NCI-H1436 (cell line): ENCODE measurements around the gene IBA57.

Experiments
- DNase-seq: peaks from one replicate; lab custom pipeline; 2025; lab: John Stamatoyannopoulos, UW

IBA57 gene

DNA sequence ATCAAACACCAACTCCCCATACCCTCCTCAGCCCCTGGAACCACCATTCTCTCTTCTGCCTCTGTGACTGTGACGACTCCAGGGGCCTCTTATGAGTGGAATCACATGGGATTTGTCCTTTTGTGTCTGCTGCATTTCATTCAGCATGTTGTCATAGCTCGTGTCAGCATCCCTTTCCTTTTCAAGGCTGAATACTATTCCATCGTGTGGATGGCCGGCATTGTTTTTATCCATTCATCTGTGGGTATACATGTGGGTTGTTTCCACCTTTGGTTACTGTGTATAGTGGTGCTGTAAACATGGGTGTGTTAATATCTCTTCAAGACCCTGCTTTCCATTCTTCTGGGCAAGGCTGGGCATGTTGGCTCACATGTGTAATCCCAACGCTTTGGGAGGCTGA is 25.2 kb downstream of the IBA57 start:
- no peak for DNase-seq

DNA sequence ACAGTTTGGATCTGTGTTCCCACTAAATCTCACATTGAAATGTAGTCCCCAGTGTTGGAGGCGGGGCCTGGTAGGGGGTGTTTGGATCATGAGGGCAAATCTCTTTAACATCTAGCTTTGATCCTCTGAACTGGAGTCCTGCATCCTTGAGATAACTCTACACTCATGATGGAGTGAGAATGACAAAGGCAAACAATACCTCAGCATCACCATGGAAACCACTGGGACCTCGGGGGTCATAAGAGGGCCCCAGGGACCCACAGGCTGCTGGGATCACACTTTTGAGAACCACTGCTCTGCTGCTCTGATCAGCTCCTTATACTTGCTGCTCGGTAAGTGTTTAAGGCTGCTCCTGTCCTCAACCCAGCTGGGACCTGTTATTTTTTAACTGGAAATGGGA is 28.8 kb downstream of the IBA57 start:
- peak; percentile 4 for DNase-seq

DNA sequence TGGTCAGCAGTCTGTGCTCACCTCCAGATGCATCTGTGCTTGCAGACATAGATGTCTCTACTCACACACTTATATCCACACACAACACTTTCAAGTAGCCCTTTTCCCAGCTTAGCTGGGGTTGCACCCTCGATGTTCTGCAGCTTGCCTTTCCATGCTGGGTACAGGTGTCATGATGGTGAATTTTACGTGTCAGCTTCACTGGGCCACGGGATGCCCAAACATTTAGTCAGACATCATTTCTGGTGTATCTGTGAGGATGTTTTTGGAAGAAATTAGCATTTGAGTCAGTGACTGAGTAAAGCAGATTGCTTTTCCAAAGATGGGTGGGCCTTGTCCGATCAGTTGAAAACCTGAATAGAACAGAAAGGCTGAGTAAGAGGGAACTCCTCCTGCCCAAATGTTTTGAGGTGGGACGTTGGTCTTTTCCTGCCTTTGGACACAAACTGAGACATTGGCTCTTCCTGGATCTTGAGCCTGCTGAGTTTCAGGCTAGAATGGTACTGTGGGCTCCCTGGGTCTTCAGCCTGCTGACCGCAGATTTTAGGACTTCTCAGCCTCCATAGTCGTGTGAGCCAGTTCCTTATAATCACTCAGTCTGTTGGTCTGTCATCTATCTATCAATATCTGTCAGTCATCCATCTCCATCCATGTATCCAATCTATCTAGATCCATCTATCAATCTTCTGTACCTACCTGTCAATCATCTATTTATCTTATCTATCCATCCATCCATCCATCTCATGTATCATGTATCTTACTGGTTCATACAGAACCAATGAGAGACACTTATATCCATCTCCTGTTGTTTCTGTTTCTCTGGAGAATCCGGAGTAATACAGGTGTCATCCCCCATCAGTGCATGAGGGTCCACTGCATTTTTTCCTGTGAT is 29.6 kb downstream of the IBA57 start:
- no peak for DNase-seq

DNA sequence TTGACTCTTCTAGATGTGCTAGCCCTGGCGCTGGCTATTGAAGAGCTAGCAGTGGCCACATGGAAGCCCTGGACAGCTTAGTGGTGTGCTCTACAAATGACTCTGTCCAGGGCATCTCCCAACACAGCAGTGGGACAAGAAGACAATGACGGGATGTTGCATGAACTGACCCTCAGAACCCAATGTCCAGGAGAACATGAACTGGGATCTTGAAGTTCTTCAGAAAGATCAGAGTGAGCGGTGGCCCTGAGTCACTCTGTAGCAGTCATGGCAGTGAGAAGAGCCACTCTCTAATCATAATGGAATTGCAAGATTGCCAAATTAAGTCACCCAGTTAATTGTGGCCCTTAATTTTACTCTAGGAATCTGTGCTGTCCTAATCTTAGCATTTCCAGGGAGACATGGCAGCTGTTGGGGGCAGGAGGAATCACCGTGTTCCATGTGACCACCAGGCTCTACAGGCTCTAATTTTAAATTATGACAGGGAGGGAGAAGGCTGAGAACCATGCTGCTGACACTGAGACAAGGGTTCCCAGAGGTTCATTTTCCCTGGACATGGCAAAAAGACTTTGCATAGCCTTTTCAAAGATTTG is 32.0 kb downstream of the IBA57 start:
- DNase-seq, result no peak

DNA sequence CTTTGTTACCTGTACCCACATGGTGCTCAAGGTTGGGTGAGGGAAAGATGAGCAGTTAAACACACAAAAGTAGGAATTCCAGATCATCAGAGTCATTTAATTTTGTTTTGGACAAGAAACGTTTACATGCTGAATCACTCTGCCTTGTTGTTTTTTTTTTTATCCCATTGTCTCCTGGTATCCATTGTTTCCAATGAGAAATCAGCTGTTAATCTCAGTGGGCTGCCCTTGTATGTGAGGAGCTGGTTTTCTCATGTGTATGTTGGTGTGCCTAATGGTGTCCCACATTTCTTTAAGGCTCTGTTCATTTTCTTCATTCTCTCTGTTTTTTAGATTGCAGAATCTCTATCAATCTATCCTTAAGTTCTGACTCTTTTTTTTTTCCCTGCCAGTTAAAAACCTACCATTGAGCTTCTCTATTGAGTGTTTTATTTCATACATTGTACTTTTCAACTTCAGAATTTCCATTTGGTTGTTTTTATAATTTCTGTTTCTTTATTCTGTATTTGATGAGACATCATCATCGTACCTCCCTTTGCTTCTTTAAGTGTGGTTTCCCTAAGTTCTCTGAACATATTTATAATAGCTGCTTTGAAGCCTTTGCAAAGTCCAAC is 33.5 kb downstream of the IBA57 start:
- no peak for DNase-seq

DNA sequence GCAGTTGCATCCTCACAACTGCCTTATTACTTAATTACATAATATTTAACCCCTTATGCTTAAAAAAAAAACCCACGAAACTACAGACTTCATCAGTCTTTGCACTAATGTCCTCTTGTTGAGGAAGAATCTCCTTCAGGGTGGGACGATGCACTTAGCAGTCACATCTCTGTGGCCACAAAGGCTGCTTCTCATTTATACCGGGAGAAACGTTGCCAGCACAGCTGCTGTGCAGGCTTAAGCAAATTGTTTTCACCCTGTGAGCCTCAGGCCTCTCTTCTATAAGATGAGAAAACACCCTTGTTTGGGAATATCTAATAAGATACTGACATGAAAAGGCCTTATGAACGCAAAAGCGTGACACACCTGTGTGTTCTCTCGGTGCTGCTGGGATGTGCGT is 39.4 kb downstream of the IBA57 start:
- no peak for DNase-seq

DNA sequence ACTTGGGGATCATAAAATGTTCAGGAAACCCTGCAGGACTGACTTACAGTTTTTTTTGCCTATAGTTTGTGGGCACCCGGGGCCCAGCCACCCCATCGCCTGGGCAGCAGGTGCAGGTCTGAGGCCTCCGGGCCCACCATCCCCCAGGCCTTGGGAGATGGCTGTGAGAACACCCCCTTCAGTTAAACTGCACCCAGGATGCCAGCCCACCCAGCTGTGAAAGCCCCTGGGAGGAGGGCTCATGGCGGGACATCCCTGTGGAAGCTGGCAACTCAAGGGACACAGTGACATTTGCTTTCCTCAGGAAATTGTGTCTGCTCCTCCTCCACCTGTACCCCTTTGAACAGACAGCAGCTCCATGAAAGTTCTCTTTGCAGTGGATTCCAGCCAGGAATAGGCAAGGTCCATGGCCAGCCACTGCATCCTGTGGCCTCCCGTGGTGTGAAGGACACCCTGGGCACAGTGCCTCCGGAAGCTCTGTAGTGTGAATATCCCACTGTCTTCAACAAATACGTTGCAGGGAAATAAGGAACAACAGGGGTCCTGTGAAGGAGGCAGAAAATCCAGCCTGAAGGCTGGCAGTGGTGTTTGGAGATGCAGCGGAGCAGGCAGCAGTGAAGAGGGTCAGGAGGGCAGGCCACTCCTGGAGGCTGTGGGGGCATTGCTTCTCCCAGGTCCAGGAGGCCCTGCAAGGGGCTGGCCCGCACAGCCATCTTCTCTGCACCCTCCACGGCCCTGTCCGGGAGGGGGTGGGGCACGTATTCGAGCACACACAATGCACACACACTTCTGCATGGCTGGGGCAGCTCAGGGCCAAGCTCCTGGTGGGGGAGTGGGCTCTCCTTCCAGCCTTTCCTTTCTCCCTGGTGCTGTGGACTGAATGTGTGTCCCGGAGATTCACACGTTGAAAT is 40.2 kb downstream of the IBA57 start:
- no peak for DNase-seq

DNA sequence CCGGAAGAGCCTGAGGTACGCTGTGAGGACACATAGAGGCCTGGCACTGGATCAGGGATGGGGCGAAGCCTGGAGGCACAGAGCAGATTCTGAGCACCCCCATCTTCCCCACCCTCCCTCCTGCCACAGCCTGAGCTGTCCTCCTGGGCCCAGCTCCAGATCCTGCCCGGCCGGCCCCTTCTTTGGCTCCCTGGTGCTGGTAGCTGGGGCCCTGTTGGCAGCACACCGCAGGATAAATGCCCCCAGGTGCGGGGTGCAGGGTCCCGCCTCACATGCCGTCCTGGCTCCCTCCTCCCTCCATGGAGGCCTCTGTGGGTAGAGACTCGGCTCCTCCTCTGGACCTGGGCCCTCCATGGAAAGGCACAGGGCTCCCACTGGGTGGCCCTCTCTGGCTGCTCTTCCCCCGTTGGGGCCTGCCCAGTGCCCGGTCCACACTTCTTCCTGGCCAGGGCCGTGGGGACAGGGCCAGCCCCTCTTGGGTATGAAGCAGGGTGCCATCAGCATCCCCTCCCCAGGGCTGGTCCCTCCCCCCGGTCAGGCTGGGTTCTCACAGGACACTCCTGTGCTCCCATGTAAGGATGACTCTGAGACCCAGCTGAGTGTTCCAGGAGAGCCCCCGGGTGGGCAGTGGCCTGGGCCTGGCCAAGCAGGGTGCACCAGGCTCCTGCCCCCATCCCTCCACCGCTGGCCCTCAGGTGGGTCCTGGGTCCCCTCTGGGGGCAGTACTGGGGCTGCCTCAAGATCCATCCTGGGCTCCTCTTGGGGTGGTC is 41.2 kb downstream of the IBA57 start:
- DNase-seq, result no peak

DNA sequence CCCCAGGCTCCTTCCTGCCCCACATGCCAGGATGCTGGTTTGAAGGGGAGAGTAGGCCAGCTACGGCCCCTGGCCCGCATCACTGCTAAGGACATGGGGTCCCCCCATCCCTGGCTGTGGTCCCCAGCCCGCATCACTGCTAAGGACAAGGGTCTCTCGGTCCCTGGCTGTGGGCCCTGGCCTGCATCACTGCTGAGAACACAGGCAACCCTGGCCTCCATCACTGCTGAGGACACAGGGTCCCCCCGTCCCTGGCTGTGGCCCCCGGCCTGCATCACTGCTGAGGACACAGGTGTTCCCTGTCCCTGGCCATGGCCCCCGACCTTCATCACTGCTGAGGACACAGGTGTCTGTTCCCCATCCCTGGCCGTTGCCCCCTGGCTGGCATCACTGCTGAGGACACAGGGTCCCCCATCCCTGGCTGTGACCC is 41.8 kb downstream of the IBA57 start:
- no peak for DNase-seq

DNA sequence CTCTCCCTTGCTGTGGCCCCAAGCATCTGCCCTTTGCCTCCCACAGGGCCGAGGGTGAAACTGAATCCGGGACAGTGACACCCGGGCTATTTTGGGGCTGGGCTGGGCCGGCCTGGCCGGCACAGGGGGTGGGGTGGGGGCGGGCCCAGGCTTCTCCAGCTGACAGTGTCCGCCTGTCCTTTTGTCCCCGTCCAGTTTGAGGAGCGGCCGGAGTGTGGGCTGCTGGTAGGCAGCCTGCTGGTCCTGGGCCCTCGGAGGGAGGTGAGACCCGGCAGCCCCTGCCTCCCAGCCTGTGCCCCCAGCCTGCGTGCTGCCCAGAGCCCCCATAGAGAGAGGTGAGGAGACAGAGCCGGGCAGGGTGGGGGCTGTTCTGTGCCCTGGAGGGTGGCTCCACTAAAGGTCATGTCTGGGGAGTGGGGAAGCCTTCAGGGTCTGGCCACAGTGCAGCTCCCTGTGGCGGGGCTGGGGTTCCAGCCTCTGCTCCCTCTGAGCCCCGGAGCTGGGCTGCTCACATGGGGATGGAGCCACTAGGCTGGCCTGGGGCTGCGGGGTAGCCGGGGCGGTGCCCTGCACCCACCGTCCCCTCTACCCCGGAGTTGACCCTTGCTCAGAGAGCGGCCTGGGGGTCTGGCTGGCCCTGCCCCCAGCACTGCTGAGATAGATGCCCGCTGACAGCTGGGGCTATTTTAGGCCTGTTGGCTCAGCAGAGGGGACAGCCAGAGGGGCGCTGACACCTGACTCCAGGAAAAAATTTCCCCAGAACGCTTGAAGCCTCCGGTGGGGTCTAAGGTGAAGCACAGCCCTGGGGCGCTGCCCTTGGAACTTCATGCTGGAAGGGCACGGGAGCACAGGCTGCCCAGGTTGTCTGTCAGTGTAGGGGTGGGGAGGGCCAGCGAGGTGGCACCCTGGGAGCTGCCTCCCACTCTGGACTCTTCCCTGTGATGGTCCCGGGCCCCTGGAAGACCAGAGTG is 42.5 kb downstream of the IBA57 start, which contains the start of gene OBSCN:
Gene OBSCN (plus strand): TSS at position 194 of the 971 bp plus-strand sequence. CDS start 3,740 bp downstream, outside the sequence.
- no peak for DNase-seq

DNA sequence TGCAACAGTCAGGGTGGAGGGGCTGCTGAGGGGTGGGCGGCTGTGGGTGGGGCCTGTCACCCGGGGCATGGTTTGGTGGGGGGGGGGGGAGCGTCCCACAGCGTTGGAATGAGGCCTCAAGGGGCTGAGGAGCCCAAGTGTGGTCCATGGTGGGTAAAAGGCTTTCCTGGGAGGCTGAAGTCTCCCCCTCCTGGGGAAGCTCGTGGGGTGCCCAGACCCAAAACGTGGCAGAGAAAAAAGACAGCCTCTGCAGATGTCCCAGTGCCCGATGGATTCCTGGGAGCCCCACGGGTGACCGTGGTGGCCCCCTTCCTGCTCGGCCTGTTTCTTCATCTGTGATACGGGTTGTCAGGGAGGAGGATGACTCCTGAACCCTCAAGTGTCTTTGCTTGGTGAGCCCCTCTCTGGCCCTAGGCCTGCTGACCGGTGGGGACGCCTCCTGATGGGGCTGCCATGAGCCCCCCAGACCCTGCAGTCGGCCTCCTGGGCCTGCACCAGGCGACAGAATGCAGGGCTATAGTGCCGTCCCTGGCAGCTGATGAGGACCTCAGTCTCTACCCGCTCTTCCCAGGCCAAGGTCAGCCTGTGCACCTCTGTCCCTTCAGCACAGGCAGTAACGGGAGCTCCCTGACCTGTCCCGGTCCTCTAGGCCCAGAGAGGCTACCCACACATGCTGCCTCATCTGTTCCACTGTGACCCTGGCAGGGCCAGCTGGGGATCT is 43.4 kb downstream of the IBA57 start:
- no peak for DNase-seq

DNA sequence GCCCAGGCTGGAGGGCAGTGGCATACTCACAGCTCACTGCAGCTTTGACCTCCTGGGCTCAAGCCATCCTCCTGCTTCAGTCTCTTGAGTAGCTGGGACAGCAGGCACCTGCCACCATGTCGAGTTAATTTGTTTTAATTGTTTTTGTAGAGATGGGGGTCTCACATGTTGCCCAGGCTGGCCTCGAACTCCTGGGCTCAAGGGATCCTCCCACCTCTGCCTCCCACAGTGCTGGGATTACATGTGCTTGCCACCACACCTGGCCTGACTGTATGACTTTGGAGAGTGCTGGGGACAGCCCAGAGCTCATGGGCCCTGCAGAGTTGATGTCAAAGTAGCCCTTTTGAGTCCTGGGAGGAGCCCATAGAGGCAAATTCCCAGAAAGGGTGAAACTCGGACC is 44.1 kb downstream of the IBA57 start:
- no peak for DNase-seq

DNA sequence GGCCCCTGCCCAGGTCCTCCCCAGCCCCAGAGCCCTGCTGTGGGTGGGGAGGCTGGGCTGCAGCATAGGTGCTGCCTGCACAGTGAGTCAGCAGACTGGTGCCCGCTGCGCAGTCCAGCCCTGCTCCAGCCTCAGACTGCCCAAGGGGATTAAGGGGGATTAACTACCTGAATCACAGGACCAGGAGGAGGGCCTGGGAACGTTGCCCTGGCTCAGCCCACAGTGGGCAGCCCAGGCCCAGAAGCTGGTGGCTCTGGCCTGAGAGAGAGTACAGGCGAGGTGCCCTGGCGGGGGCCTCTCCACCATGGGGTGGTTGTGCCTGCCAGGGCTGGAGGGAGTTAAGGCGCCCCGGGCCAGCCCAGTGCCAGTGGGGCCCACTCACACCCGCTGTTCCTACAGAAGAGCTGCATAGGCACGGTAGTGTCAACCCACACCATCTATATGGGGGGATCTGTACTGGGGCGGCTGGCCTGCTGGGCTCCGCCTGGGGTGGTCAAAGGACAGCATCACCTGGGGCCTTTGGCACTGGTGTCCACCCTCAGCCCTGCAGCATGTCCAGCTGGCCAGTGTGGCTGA is 44.6 kb downstream of the IBA57 start:
- no peak for DNase-seq

DNA sequence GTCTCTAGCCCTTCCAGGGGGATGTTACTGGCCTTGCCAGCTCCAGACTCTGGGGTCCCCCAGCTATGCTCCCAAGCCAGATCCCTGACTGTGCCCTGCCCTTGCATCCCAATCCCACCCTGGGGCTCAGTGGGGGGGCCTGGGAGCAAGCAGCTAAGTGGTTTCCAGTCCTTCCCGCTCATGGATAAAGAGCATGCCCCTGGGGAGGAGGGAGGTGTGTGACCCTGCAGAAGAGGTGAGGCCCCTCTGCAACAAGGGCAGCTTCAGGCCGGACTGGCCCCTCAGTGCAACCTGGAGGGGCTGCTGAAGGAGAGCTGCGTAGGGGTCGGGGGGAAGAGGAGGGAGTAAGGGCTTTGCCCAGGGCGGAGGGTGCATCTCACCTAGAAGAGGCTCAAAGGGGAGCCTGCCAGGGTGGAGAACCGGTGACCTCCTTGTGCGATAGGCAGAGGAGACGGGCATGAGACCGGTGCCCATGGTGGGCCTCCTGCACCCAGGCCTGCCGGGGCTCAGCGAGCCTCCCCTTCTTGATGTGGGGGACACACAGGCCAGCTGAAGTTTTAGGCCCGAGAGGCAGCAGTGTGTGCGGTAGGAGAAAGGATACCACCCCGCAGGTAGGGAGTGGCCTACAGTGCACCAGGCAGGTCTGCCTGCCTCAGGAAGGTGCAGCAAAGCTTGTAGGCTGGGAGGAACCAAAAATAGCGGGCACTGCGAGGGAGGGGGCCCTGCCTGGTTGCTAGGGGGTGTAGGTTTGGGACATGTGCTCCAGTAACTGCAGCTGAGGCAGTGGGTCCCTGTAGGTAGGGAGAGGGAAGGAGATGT is 45.3 kb downstream of the IBA57 start:
- no peak for DNase-seq

DNA sequence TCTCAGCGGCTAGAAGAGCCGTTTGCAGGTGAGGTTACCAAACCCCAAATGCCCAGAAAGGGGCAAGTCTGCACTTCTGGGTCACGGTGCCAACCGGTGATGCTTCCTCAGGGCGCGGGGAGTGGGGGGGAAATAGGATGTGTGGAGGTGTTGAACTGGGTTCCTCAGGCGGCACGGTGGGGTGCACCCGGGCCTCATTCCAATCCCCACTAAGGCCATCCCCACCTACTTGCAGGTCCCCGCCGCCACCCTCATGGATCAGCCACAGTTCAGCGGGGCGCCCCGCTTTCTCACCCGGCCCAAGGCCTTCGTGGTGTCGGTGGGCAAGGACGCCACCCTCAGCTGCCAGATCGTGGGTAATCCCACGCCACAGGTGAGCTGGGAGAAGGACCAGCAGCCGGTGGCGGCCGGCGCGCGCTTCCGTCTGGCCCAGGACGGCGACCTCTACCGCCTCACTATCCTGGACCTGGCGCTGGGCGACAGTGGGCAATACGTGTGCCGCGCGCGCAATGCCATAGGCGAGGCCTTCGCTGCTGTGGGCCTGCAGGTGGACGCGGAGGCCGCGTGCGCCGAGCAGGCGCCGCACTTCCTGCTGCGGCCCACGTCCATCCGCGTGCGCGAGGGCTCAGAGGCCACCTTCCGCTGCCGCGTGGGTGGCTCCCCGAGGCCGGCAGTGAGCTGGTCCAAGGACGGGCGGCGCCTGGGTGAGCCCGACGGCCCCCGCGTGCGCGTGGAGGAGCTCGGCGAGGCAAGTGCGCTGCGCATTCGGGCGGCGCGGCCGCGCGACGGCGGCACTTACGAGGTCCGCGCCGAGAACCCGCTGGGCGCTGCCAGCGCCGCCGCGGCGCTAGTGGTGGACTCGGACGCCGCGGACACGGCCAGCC is 46.2 kb downstream of the IBA57 start:
- DNase-seq, result no peak

DNA sequence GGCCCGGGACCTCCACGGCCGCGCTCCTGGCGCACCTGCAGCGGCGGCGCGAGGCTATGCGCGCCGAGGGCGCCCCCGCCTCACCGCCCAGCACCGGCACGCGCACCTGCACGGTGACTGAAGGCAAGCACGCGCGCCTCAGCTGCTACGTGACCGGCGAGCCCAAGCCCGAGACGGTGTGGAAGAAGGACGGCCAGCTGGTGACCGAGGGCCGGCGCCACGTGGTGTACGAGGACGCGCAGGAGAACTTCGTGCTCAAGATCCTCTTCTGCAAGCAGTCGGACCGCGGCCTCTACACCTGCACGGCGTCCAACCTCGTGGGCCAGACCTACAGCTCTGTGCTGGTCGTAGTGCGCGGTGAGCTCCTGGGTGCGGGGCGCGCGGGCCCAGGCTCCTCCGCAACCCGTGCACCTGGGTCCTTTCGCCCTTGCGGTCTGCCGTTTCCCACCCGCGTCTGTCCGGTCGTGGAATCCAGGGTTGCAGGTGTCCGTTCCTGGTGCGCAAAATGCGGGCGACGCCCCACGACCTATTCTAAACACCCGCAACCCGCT is 46.9 kb downstream of the IBA57 start:
- DNase-seq, result no peak
